ENCODE measurements around the gene SIGLEC15.

DNA sequence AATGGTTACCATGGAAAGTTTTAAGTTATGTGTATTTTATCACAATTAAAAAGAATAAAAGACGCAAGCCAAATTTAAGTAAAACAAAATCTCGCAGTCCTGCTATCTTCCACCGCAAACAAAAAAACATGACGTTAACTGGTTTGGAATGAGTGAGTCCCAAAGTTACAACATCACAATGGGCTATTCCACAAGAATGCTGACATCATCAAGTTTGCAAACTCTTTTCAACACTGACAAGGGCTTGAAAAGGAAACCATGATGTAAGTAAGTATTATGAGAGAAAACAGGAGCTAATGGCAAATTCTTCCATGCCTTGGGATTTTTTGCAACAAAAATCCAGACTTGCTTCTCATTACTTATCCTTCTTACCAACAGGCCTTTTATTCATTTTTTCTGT is 31.1 kb downstream of the SIGLEC15 start:
- TF ChIP-seq CEBPB (IDR thresholded peaks at IDR 0.05; ENCODE audit: low read depth) (no peak), POLR2A (IDR thresholded peaks at IDR 0.05; ENCODE audit: borderline replicate concordance, extremely low read depth, insufficient read depth, insufficient read length) (no peak), ZNF274 (IDR thresholded peaks at IDR 0.05; ENCODE audit: low read depth, low read length) (no peak), ELF1 (IDR thresholded peaks at IDR 0.05; ENCODE audit: borderline replicate concordance, low read depth) (no peak), RAD21 (IDR thresholded peaks at IDR 0.05; ENCODE audit: low read depth) (no peak), EGR1 (IDR thresholded peaks at IDR 0.05; ENCODE audit: low read depth) (no peak), SIN3A (IDR thresholded peaks at IDR 0.05; ENCODE audit: low read depth) (no peak), POLR2AphosphoS5 (IDR thresholded peaks at IDR 0.05; ENCODE audit: low read depth, low read length) (no peak)
- TF ChIP-seq, protein P1, sequence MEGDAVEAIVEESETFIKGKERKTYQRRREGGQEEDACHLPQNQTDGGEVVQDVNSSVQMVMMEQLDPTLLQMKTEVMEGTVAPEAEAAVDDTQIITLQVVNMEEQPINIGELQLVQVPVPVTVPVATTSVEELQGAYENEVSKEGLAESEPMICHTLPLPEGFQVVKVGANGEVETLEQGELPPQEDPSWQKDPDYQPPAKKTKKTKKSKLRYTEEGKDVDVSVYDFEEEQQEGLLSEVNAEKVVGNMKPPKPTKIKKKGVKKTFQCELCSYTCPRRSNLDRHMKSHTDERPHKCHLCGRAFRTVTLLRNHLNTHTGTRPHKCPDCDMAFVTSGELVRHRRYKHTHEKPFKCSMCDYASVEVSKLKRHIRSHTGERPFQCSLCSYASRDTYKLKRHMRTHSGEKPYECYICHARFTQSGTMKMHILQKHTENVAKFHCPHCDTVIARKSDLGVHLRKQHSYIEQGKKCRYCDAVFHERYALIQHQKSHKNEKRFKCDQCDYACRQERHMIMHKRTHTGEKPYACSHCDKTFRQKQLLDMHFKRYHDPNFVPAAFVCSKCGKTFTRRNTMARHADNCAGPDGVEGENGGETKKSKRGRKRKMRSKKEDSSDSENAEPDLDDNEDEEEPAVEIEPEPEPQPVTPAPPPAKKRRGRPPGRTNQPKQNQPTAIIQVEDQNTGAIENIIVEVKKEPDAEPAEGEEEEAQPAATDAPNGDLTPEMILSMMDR (IDR thresholded peaks at IDR 0.05 in 2 of 3, conservative IDR thresholded peaks at IDR 0.05 in 1 of 3; ENCODE audit: borderline replicate concordance in 1 of 3, insufficient read depth in 1 of 3, low read depth in 2 of 3, low read length in 2 of 3) = no peak
- TF ChIP-seq, protein P2, sequence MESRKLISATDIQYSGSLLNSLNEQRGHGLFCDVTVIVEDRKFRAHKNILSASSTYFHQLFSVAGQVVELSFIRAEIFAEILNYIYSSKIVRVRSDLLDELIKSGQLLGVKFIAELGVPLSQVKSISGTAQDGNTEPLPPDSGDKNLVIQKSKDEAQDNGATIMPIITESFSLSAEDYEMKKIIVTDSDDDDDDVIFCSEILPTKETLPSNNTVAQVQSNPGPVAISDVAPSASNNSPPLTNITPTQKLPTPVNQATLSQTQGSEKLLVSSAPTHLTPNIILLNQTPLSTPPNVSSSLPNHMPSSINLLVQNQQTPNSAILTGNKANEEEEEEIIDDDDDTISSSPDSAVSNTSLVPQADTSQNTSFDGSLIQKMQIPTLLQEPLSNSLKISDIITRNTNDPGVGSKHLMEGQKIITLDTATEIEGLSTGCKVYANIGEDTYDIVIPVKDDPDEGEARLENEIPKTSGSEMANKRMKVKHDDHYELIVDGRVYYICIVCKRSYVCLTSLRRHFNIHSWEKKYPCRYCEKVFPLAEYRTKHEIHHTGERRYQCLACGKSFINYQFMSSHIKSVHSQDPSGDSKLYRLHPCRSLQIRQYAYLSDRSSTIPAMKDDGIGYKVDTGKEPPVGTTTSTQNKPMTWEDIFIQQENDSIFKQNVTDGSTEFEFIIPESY (IDR thresholded peaks at IDR 0.05; ENCODE audit: extremely low read depth, insufficient replicate concordance, low read length) = no peak
- TF ChIP-seq, protein P3, sequence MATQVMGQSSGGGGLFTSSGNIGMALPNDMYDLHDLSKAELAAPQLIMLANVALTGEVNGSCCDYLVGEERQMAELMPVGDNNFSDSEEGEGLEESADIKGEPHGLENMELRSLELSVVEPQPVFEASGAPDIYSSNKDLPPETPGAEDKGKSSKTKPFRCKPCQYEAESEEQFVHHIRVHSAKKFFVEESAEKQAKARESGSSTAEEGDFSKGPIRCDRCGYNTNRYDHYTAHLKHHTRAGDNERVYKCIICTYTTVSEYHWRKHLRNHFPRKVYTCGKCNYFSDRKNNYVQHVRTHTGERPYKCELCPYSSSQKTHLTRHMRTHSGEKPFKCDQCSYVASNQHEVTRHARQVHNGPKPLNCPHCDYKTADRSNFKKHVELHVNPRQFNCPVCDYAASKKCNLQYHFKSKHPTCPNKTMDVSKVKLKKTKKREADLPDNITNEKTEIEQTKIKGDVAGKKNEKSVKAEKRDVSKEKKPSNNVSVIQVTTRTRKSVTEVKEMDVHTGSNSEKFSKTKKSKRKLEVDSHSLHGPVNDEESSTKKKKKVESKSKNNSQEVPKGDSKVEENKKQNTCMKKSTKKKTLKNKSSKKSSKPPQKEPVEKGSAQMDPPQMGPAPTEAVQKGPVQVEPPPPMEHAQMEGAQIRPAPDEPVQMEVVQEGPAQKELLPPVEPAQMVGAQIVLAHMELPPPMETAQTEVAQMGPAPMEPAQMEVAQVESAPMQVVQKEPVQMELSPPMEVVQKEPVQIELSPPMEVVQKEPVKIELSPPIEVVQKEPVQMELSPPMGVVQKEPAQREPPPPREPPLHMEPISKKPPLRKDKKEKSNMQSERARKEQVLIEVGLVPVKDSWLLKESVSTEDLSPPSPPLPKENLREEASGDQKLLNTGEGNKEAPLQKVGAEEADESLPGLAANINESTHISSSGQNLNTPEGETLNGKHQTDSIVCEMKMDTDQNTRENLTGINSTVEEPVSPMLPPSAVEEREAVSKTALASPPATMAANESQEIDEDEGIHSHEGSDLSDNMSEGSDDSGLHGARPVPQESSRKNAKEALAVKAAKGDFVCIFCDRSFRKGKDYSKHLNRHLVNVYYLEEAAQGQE (IDR thresholded peaks at IDR 0.05; ENCODE audit: low read depth) = no peak
